GM12864 (cell line): ENCODE measurements around the gene SWI5.
A peak's percentile ranks its signal among the peaks of the same experiment; 100 is the strongest.
"Not testable (repeated sequence)": the region's sequence is repeated elsewhere in the genome, so short reads cannot be mapped to it uniquely, and the experiment has no call there.

Experiments used
- DNase-seq: peaks from one replicate; pipeline ENCODE4 v3.0.0-alpha.2; 2011; ENCODE audit warnings: low read depth
- H3K4me3 ChIP-seq: 2 replicates; pipeline ENCODE4 v1.5.1; 2011; ENCODE audit warnings: mild to moderate bottlenecking, low read depth, low read length, control low read depth
- TF ChIP-seq, protein P1 (sequence below): IDR thresholded peaks from 2 replicates; pipeline ENCODE4 v1.5.1; 2011; ENCODE audit warnings: low read depth, mild to moderate bottlenecking, moderate library complexity, low read length, control low read depth, inconsistent platforms; ENCODE audit errors: missing control alignments

Gene SWI5

GRCh38 chr9:128276008-128276573, at the start of gene SWI5:
Gene SWI5 (plus strand): TSS chr9:128276276.
- H3K4me3 ChIP-seq: peak within 1 kb of the TSS; percentile 90
- TF ChIP-seq, protein P1, sequence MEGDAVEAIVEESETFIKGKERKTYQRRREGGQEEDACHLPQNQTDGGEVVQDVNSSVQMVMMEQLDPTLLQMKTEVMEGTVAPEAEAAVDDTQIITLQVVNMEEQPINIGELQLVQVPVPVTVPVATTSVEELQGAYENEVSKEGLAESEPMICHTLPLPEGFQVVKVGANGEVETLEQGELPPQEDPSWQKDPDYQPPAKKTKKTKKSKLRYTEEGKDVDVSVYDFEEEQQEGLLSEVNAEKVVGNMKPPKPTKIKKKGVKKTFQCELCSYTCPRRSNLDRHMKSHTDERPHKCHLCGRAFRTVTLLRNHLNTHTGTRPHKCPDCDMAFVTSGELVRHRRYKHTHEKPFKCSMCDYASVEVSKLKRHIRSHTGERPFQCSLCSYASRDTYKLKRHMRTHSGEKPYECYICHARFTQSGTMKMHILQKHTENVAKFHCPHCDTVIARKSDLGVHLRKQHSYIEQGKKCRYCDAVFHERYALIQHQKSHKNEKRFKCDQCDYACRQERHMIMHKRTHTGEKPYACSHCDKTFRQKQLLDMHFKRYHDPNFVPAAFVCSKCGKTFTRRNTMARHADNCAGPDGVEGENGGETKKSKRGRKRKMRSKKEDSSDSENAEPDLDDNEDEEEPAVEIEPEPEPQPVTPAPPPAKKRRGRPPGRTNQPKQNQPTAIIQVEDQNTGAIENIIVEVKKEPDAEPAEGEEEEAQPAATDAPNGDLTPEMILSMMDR: no peak
- peak; percentile 98 for DNase-seq

DNA sequence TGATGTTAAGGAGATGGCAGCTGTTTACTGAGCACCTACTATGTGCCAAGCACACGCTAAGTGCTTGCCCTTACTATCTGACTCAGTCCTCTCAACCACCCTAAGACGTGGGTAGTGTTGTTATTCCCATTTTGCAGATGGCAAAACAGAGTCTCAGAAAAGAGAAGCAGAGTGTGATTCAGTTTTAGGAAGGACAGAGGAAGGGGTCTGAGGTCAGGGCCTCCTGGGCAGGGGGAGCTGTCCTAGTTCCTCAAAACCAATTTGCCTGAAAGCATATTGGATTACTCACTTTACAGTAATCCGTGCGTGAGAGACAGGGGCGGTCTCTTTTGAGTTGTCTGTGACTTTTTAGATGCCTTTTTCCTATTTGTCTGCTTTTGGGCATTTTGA, 49.7 kb upstream of the SWI5 start:
- TF ChIP-seq, protein P1: no peak
- DNase-seq: no peak
- H3K4me3 ChIP-seq: no peak overlapping the region

- not testable (repeated sequence) for DNase-seq, H3K4me3 ChIP-seq
Observed at GRCh38 chr9:128230897-128231296, 45.2 kb upstream of the SWI5 start.

DNA sequence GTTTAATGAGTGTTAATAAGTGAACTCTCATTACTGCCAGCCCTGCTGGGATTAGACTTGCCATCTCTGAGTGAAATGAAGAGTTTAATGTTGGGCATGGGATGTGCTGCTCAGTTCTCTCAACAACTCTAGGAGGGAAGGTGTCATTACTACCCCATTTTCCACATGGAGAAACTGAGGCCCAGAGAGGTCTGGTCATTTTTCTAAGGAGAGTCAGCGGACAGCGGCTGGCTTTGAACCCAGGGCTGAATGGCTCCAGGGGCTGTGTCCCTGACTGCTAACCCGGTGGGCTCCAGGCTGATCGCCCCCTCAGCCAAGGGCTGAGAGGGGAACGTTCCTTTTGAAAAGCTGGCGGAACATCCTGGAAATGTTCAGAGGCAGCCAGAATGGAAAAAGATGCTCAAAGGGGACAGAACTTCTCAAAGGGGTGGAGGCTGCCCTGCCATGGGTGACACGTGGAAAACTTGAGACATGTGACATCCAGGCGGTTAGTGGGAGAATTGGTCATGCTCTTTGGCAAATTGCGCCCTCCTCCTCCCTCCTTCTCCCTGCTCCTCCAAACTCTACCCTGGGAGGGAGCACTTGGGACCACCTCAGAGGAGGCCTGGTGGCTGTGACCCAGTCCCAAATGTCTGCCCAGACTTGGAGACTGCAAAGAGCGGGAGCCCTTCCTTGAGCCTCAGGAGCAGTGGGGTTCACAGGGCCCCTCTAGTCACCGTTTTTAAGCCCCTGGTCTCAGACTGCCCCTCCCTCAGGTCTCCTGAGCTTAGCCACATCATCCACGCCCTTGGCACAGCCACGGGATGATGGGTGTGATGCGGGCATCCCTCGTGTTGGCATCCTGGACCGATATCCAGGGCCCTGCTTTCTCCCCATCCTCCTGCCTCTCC, 44.2 kb upstream of the SWI5 start:
- TF ChIP-seq, protein P1: no peak
- DNase-seq: no peak
- no peak overlapping the region for H3K4me3 ChIP-seq

GRCh38 chr9:128232528-128233428, 43.3 kb upstream of the SWI5 start:
- H3K4me3 ChIP-seq: no peak overlapping the region
- DNase-seq: no peak
- TF ChIP-seq, protein P1: no peak

- no peak for DNase-seq
- no peak overlapping the region for H3K4me3 ChIP-seq
- TF ChIP-seq, protein P1: no peak
Observed at GRCh38 chr9:128233817-128234406, 42.2 kb upstream of the SWI5 start.
